Activated B cell treated with CpG ODN at 0.5 μM for 24 hours (primary cell): ENCODE data around the gene CNTNAP2. TPM values are rescaled to one million over a fixed set of nuclear protein-coding genes. Genes with fewer than 3 reads are reported as not detected.

Experiments used
- ATAC-seq: fragments of 200-7000 bp; cut with Tn5 transposase; one replicate; pipeline ENCODE4 v1.10.0; 2021; ENCODE audit warnings: low read depth, mild to moderate bottlenecking, moderate library complexity
- CTCF ChIA-PET: fragments of 350-600 bp; sonication (Branson Sonifier 250); formaldehyde crosslinking; loops from one replicate; lab custom pipeline; 2021; ENCODE audit warnings: antibody characterized with exemption; lab: Charles Lee
- POLR2A ChIA-PET: fragments of 350-600 bp; sonication (Branson Sonifier 250); formaldehyde crosslinking; loops from one replicate; lab custom pipeline; 2021; ENCODE audit warnings: antibody characterized with exemption; lab: Charles Lee
- DNase-seq: peaks from one replicate; pipeline ENCODE4 v3.0.0; 2022
- H3K27ac Mint-ChIP-seq: one replicate; pipeline ENCODE4 v1.8.0; 2020; ENCODE audit warnings: mixed read lengths
- H3K27me3 Mint-ChIP-seq: one replicate; pipeline ENCODE4 v1.8.0; 2021; ENCODE audit warnings: mixed read lengths
- H3K36me3 Mint-ChIP-seq: one replicate; pipeline ENCODE4 v1.8.0; 2021; ENCODE audit warnings: low read depth, mixed read lengths
- H3K4me1 Mint-ChIP-seq: one replicate; pipeline ENCODE4 v1.8.0; 2021; ENCODE audit warnings: mixed read lengths
- H3K4me3 Mint-ChIP-seq: one replicate; pipeline ENCODE4 v1.8.0; 2020; ENCODE audit warnings: mild to moderate bottlenecking, mixed read lengths
- H3K9me3 Mint-ChIP-seq: one replicate; pipeline ENCODE4 v1.8.0; 2020; ENCODE audit warnings: mixed read lengths
- intact Hi-C: fragments of 100-400 bp; cut with micrococcal nuclease; formaldehyde crosslinking; loops from one replicate; pipeline ENCODE4 v1.15.1; 2024
- total RNA-seq: library from RNA; stranded (reverse); gene quantifications from 2 replicates; pipeline ENCODE4 v1.2.3, GENCODE V29; 2022
- TF ChIP-seq, protein P1 (sequence below): fragments of 200-600 bp; IDR thresholded peaks from one replicate; pipeline ENCODE4 v1.8.0; 2022; ENCODE audit warnings: antibody characterized with exemption, mild to moderate bottlenecking

Gene CNTNAP2
- total RNA-seq, 1 donor from 2014 or later, result 0.84 TPM

DNA sequence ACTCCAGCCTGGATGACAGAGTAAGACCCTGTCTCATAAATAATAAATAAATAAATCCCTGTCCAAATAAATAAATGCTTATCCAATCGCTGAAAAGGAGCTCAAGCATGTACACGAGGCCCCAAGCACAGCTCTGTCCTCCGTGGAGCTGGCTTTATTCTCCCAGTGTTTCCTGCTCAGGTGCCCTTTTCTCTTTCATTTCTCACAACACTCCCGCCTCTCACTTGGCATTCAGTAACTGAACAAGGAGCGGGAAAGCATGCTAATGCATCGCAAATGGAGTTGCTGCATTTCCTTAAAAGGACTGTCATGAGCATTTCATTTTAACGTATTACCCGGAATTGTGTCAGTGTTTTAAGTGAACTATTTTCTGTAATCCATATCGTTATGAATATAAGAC is 2263.1 kb downstream of the CNTNAP2 start:
- CTCF ChIA-PET, result no interaction called here

DNA sequence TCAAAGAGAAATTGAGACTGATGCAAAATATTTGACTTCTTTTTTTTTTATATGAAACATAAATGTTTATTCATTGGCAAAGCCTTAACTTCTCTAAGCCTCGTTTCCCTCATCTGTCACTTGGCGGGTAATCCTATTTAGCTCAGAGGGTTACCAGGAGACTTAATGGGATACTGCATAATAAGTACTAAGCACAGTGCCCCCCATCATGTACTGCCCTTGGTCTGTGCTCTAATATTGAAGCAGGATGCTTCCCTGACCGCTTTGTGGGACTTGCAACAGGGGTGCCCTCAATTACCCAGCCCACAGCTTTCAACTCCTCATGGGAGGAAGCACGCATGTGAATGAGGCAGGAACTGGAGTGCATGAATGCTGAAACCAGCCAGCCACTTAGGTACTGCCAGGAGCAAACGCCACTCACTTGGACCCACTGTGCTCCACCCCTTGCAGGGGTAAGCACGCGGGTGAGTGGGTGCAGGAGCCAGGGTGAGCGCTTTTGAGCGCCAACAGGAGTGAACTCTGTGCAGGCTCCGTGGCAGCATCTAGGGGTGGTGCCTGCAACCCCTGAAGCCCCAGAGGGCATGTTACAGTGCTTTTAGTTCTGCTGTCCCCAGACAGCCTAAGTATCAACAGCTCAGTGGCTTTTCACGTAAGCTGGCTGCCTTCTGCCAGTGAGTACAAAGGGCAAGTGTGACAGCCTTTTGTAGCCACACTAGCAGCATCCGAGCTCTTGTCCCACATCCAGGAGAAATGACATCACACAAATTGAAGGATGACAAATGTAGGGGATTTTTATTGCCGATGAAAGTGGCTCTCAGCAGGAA is 2264.2 kb downstream of the CNTNAP2 start:
- no peaks in the 10 kb centered on the region for H3K27me3 Mint-ChIP-seq
- H3K4me1 Mint-ChIP-seq, result no peaks in the 10 kb centered on the region
- ATAC-seq (no peak), DNase-seq (no peak)
- no peak overlapping the region for H3K4me3 Mint-ChIP-seq
- ChIA-PET CTCF (interaction anchor here (1.1 kb wide), 1 partner anchor 13 kb away, joined by 4 read pairs; no protein-coding TSS in a partner anchor), POLR2A (no interaction called here)
- TF ChIP-seq, protein P1, sequence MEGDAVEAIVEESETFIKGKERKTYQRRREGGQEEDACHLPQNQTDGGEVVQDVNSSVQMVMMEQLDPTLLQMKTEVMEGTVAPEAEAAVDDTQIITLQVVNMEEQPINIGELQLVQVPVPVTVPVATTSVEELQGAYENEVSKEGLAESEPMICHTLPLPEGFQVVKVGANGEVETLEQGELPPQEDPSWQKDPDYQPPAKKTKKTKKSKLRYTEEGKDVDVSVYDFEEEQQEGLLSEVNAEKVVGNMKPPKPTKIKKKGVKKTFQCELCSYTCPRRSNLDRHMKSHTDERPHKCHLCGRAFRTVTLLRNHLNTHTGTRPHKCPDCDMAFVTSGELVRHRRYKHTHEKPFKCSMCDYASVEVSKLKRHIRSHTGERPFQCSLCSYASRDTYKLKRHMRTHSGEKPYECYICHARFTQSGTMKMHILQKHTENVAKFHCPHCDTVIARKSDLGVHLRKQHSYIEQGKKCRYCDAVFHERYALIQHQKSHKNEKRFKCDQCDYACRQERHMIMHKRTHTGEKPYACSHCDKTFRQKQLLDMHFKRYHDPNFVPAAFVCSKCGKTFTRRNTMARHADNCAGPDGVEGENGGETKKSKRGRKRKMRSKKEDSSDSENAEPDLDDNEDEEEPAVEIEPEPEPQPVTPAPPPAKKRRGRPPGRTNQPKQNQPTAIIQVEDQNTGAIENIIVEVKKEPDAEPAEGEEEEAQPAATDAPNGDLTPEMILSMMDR, result no peak
- peaks cover 24% of the 10 kb centered on the region for H3K36me3 Mint-ChIP-seq
- intact Hi-C loops, result no loop called here
- H3K9me3 Mint-ChIP-seq, result no peaks in the 10 kb centered on the region
- no peak overlapping the region for H3K27ac Mint-ChIP-seq

More for the DNA sequence above, 2263.1 kb downstream of the CNTNAP2 start:
- intact Hi-C loops, result no loop called here
- no peak overlapping the region for H3K4me3 Mint-ChIP-seq
- no peaks in the 10 kb centered on the region for H3K27me3 Mint-ChIP-seq
- no peak overlapping the region for H3K27ac Mint-ChIP-seq
- peaks cover 17% of the 10 kb centered on the region for H3K36me3 Mint-ChIP-seq
- ATAC-seq (no peak), DNase-seq (no peak)
- no peaks in the 10 kb centered on the region for H3K9me3 Mint-ChIP-seq
- TF ChIP-seq, protein P1, result no peak
- POLR2A ChIA-PET, result no interaction called here
- no peaks in the 10 kb centered on the region for H3K4me1 Mint-ChIP-seq

DNA sequence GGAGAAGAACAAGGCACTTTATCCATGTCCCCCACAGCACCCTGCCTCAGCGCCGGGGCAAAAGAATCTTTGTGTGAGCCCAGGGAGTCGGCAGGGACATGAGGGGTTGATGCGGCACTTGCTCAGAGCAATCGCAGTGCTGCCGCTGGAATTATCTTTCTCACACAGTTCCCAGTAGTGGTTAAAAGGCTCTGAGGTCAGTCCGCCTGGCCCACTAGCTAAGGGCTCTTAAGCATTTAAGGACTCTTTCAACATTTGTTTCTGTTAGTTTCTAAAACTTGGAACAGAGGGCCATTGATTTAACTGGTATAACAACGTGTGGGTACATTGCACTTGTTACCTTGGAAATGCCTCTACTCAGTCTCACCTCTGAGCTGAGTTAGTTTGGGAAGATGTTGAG is 2266.0 kb downstream of the CNTNAP2 start:
- intact Hi-C loops, result no loop called here
- no peaks in the 10 kb centered on the region for H3K9me3 Mint-ChIP-seq
- no peak for ATAC-seq
- ChIA-PET CTCF (no interaction called here), POLR2A (no interaction called here)
- no peak overlapping the region for H3K4me3 Mint-ChIP-seq
- no peak for DNase-seq
- no peaks in the 10 kb centered on the region for H3K4me1 Mint-ChIP-seq
- no peaks in the 10 kb centered on the region for H3K27me3 Mint-ChIP-seq
- no peak overlapping the region for H3K27ac Mint-ChIP-seq
- TF ChIP-seq, protein P1, result no peak
- peaks cover 40% of the 10 kb centered on the region for H3K36me3 Mint-ChIP-seq

DNA sequence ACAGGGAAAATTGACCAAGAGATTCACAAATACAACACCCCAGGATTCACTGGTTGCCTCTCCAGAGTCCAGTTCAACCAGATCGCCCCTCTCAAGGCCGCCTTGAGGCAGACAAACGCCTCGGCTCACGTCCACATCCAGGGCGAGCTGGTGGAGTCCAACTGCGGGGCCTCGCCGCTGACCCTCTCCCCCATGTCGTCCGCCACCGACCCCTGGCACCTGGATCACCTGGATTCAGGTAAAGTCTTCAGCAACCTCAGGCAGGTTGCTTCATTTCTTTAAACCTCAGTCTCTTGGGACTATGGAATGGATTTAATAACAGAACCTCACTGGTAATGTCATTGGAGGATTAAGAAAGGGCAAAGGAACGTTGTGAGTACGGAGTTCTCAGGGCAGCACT is 2267.1 kb downstream of the CNTNAP2 start:
- Mint-ChIP-seq H3K4me3 (no peak overlapping the region), H3K9me3 (no peaks in the 10 kb centered on the region), H3K27me3 (no peaks in the 10 kb centered on the region), H3K27ac (no peak overlapping the region), H3K36me3 (peaks cover 42% of the 10 kb centered on the region), H3K4me1 (no peaks in the 10 kb centered on the region)
- CTCF ChIA-PET, result no interaction called here
- ATAC-seq (no peak), DNase-seq (no peak)
- POLR2A ChIA-PET, result no interaction called here
- TF ChIP-seq, protein P1, result no peak
- intact Hi-C loops, result no loop called here

DNA sequence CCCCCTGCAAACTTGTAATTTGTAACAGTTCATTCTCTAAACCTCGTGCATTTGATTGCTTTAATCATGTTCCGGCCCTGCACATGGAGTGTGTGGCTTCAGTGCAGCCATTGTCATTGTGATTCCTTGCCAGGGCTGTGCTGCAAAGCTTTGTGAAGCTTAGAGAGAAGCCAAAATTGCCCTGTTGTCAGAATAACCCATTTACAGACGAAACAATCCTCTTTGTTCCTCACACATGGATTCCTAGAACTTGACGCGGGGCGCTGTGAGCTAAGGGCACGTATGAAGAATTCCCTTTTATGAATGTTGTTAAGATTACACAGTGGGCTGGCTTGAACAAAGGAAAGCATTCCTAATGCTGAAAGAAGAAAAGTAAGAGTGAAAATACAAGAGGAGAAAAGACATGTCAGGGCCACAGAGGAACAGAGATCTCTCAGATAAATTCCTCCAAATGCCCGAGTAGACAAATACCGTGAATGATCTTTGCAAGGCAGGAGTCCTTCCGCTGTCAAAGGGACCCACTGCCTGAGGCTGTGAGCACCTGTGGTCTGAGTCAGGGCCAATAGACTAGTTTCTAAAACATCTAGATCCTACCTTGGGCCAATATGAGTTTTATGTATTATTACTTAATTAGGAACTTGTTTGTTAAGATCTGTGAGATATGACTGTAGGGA is 2268.5 kb downstream of the CNTNAP2 start:
- Mint-ChIP-seq H3K27me3 (no peaks in the 10 kb centered on the region), H3K4me1 (no peaks in the 10 kb centered on the region), H3K36me3 (peaks cover 53% of the 10 kb centered on the region), H3K9me3 (peaks cover 3% of the 10 kb centered on the region), H3K27ac (no peak overlapping the region), H3K4me3 (no peak overlapping the region)
- ChIA-PET CTCF (no interaction called here), POLR2A (no interaction called here)
- ATAC-seq (no peak), DNase-seq (no peak)
- TF ChIP-seq, protein P1, result no peak
- intact Hi-C loops, result no loop called here
